ENCODE results near the gene OCSTAMP. TPM values are rescaled to one million over a fixed set of nuclear protein-coding genes. Genes with fewer than 3 reads are reported as not detected.

The OCSTAMP gene
- total and polyA plus RNA-seq, 2 donors (not counting 3 experiments of a cell fraction or from before 2014, with no cell fraction given) = not detected

- Histone ChIP-seq H3K4me1 (ENCODE audit: control insufficient read depth, extremely low read depth, insufficient read depth, low read length) (no peaks in the 10 kb centered on the region), H3K79me2 (ENCODE audit: control insufficient read depth, insufficient read depth, low read length) (no peaks in the 10 kb centered on the region), H3K36me3 (ENCODE audit: control insufficient read depth in 2 of 2, extremely low read depth in 1 of 2, insufficient read depth in 2 of 2, low read length in 2 of 2) (no peaks in the 10 kb centered on the region), H3K4me2 (ENCODE audit: insufficient read depth, low read length) (no peak overlapping the region), H4K20me1 (replicated peaks; ENCODE audit: control insufficient read depth, extremely low read depth, insufficient read depth, low read length) (no peaks in the 10 kb centered on the region), H3K27ac (ENCODE audit: insufficient read depth, low read depth, low read length) (no peak overlapping the region), H3K9ac (replicated peaks; ENCODE audit: extremely low read depth, insufficient read depth, low read length) (no peak overlapping the region), H2AFZ (ENCODE audit: low read depth, low read length) (no peak overlapping the region), H3K27me3 (ENCODE audit: control insufficient read depth in 2 of 2, insufficient read depth in 2 of 2, low read length in 2 of 2) (no peaks in the 10 kb centered on the region), H3K4me3 (replicated peaks in 1 of 3; ENCODE audit: insufficient read depth in 1 of 3, low read depth in 1 of 3, low read length in 3 of 3) (no peak overlapping the region), H3K9me3 (replicated peaks; ENCODE audit: control insufficient read depth, insufficient read depth, low read length) (no peaks in the 10 kb centered on the region), H3K9me1 (replicated peaks; ENCODE audit: control insufficient read depth, extremely low read depth, insufficient read depth, low read length) (no peaks in the 10 kb centered on the region)
- POLR2A ChIA-PET = no interaction called here
- TF ChIP-seq EZH2 (IDR thresholded peaks at IDR 0.05; ENCODE audit: borderline replicate concordance, low read depth, low read length, severe bottlenecking) (no peak), JUN (IDR thresholded peaks at IDR 0.05; ENCODE audit: borderline replicate concordance, insufficient read depth, insufficient read length, low read depth) (no peak), MYC (IDR thresholded peaks at IDR 0.05; ENCODE audit: low read depth, low read length) (no peak), MAX (IDR thresholded peaks at IDR 0.05; ENCODE audit: insufficient read depth, insufficient read length) (no peak), GATA2 (IDR thresholded peaks at IDR 0.05; ENCODE audit: insufficient read depth, insufficient read length, low read depth, low read length) (no peak), POLR2A (IDR thresholded peaks at IDR 0.05; ENCODE audit: low read depth, low read length) (no peak)
- no peak for FAIRE-seq
- no TSS peak for BruUV-seq (replicated peaks)
- intact Hi-C loops (cut with micrococcal nuclease) = no loop called here
- CTCF ChIA-PET = no interaction called here
- no peak for DNase-seq (ENCODE audit: low read depth, low spot score)
- dilution Hi-C loops (cut with MboI; ENCODE audit: extremely low pct_ligation_motif_present, low sequenced_read_pairs) = no loop called here
These were observed 33.2 kb upstream of the OCSTAMP start for GRCh38 chr20:46583411-46584214.

- no peaks in the 10 kb centered on the region for H3K4me1 ChIP-seq (ENCODE audit: control insufficient read depth, extremely low read depth, insufficient read depth, low read length)
- no TSS peak for BruUV-seq (replicated peaks)
- TF ChIP-seq CTCF (IDR thresholded peaks at IDR 0.05; ENCODE audit: extremely low read depth in 1 of 2, insufficient read depth in 1 of 2, low read depth in 1 of 2, low read length in 2 of 2) (no peak), JUN (IDR thresholded peaks at IDR 0.05; ENCODE audit: borderline replicate concordance, insufficient read depth, insufficient read length, low read depth) (no peak), POLR2A (IDR thresholded peaks at IDR 0.05; ENCODE audit: low read depth, low read length) (no peak), GATA2 (IDR thresholded peaks at IDR 0.05; ENCODE audit: insufficient read depth, insufficient read length, low read depth, low read length) (no peak), POLR2AphosphoS5 (IDR thresholded peaks at IDR 0.05; ENCODE audit: insufficient read depth, low read depth, low read length) (no peak), MAX (IDR thresholded peaks at IDR 0.05; ENCODE audit: insufficient read depth, insufficient read length) (no peak), FOS (IDR thresholded peaks at IDR 0.05; ENCODE audit: borderline replicate concordance, insufficient read depth, low read length) (no peak), MYC (IDR thresholded peaks at IDR 0.05; ENCODE audit: low read depth, low read length) (no peak), EZH2 (IDR thresholded peaks at IDR 0.05; ENCODE audit: borderline replicate concordance, low read depth, low read length, severe bottlenecking) (no peak)
- H3K27me3 ChIP-seq (ENCODE audit: control insufficient read depth in 2 of 2, insufficient read depth in 2 of 2, low read length in 2 of 2) = no peaks in the 10 kb centered on the region
- H3K36me3 ChIP-seq (ENCODE audit: control insufficient read depth in 2 of 2, extremely low read depth in 1 of 2, insufficient read depth in 2 of 2, low read length in 2 of 2) = no peaks in the 10 kb centered on the region
- H3K9ac ChIP-seq (replicated peaks; ENCODE audit: extremely low read depth, insufficient read depth, low read length) = no peak overlapping the region
- ChIA-PET CTCF (interaction anchor here (1.1 to 1.8 kb wide), 4 partner anchors 9 to 21 kb away, joined by 3 to 6 read pairs (median 4); no protein-coding TSS in a partner anchor), POLR2A (no interaction called here)
- no peaks in the 10 kb centered on the region for H4K20me1 ChIP-seq (replicated peaks; ENCODE audit: control insufficient read depth, extremely low read depth, insufficient read depth, low read length)
- H3K9me1 ChIP-seq (replicated peaks; ENCODE audit: control insufficient read depth, extremely low read depth, insufficient read depth, low read length) = no peaks in the 10 kb centered on the region
- H3K79me2 ChIP-seq (ENCODE audit: control insufficient read depth, insufficient read depth, low read length) = no peaks in the 10 kb centered on the region
- no peak overlapping the region for H3K4me2 ChIP-seq (ENCODE audit: insufficient read depth, low read length)
- H3K4me3 ChIP-seq (replicated peaks in 1 of 3; ENCODE audit: insufficient read depth in 1 of 3, low read depth in 1 of 3, low read length in 3 of 3) = no peak overlapping the region
- intact Hi-C loops (cut with micrococcal nuclease) = no loop called here
- FAIRE-seq = no peak
- no peak overlapping the region for H2AFZ ChIP-seq (ENCODE audit: low read depth, low read length)
- no peaks in the 10 kb centered on the region for H3K9me3 ChIP-seq (replicated peaks; ENCODE audit: control insufficient read depth, insufficient read depth, low read length)
- no peak for DNase-seq (ENCODE audit: low read depth, low spot score)
- H3K27ac ChIP-seq (ENCODE audit: insufficient read depth, low read depth, low read length) = no peak overlapping the region
- dilution Hi-C loops (cut with MboI; ENCODE audit: extremely low pct_ligation_motif_present, low sequenced_read_pairs) = no loop called here
These were observed 32.2 kb upstream of the OCSTAMP start for GRCh38 chr20:46582648-46583047.

All from endothelial cell of umbilical vein (primary cell).